Measurements from ENCODE around the gene SDR42E2.
"Not testable (repeated sequence)": the region's sequence is repeated elsewhere in the genome, so short reads cannot be mapped to it uniquely, and the experiment has no call there.

SDR42E2 gene

GRCh38 chr16:22213801-22214200 lies 51.5 kb downstream of the SDR42E2 start:
- no peak for TF ChIP-seq CTCF (IDR thresholded peaks at IDR 0.05; ENCODE audit: insufficient read depth, low read depth, low read length, missing control alignments)
- no peak for DNase-seq (ENCODE audit: low read depth)

GRCh38 chr16:22214402-22214801 lies 52.1 kb downstream of the SDR42E2 start:
- no peak overlapping the region for H3K4me3 ChIP-seq (ENCODE audit: low read depth, low read length)
- no peak for DNase-seq (ENCODE audit: low read depth)
- TF ChIP-seq CTCF (IDR thresholded peaks at IDR 0.05; ENCODE audit: insufficient read depth, low read depth, low read length, missing control alignments) = no peak

More at GRCh38 chr16:22213801-22214200, 51.5 kb downstream of the SDR42E2 start:
- H3K4me3 ChIP-seq (ENCODE audit: low read depth, low read length) = no peak overlapping the region

- no peak for DNase-seq (ENCODE audit: low read depth)
- TF ChIP-seq CTCF (IDR thresholded peaks at IDR 0.05; ENCODE audit: insufficient read depth, low read depth, low read length, missing control alignments) = no peak
- H3K4me3 ChIP-seq (ENCODE audit: low read depth, low read length) = no peak overlapping the region
Measured at GRCh38 chr16:22214889-22215288, 52.6 kb downstream of the SDR42E2 start.

- no peak for TF ChIP-seq CTCF (IDR thresholded peaks at IDR 0.05; ENCODE audit: insufficient read depth, low read depth, low read length, missing control alignments)
Measured at GRCh38 chr16:22216191-22216831, 54.0 kb downstream of the SDR42E2 start.

GRCh38 chr16:22216832-22217225 lies 54.5 kb downstream of the SDR42E2 start:
- not testable (repeated sequence) for H3K4me3 ChIP-seq (ENCODE audit: low read depth, low read length); DNase-seq (ENCODE audit: low read depth)

More at GRCh38 chr16:22216191-22216831, 54.0 kb downstream of the SDR42E2 start:
- no peak overlapping the region for H3K4me3 ChIP-seq (ENCODE audit: low read depth, low read length)
- DNase-seq (ENCODE audit: low read depth) = no peak

- peak; percentile 85 for DNase-seq (ENCODE audit: low read depth)
- peak overlapping the region; percentile 17 for H3K4me3 ChIP-seq (ENCODE audit: low read depth, low read length)
- TF ChIP-seq CTCF (IDR thresholded peaks at IDR 0.05; ENCODE audit: insufficient read depth, low read depth, low read length, missing control alignments) = no peak
Measured at GRCh38 chr16:22217890-22218730, 55.8 kb downstream of the SDR42E2 start.

GRCh38 chr16:22219389-22220068 lies 57.2 kb downstream of the SDR42E2 start:
- TF ChIP-seq CTCF (IDR thresholded peaks at IDR 0.05; ENCODE audit: insufficient read depth, low read depth, low read length, missing control alignments) = no peak
- H3K4me3 ChIP-seq (ENCODE audit: low read depth, low read length) = no peak overlapping the region
- DNase-seq (ENCODE audit: low read depth) = no peak

Data from GM12865 (cell line).